Ectodermal cell (in vitro differentiated cells): ENCODE data around the gene ZNF654.
A peak's percentile ranks its signal among the peaks of the same experiment; 100 is the strongest.

ENCODE experiments used
- H3K27ac ChIP-seq: 2 replicates; pipeline ENCODE4 v1.7.0; 2013; ENCODE audit warnings: mild to moderate bottlenecking, low read depth, low read length; ENCODE audit not compliant: insufficient read depth, poor library complexity, severe bottlenecking
- H3K27me3 ChIP-seq: 2 replicates; pipeline ENCODE4 v1.7.0; 2013; ENCODE audit warnings: mild to moderate bottlenecking, low read length; ENCODE audit not compliant: insufficient read depth, control insufficient read depth, poor library complexity, severe bottlenecking
- H3K36me3 ChIP-seq: one replicate; pipeline ENCODE4 v1.7.0; 2013; ENCODE audit warnings: low read length; ENCODE audit not compliant: control insufficient read depth, insufficient read depth
- H3K4me1 ChIP-seq: one replicate; pipeline ENCODE4 v1.7.0; 2013; ENCODE audit warnings: low read length; ENCODE audit not compliant: control insufficient read depth, insufficient read depth
- H3K4me3 ChIP-seq: 2 replicates; pipeline ENCODE4 v1.7.0; 2013; ENCODE audit warnings: low read depth, low read length, control low read depth; ENCODE audit not compliant: insufficient read depth
- H3K9me3 ChIP-seq: 2 replicates; pipeline ENCODE4 v1.7.0; 2013; ENCODE audit warnings: mild to moderate bottlenecking, low read length, moderate library complexity; ENCODE audit not compliant: control insufficient read depth
- WGBS, 2 experiments: methylation state at CpG; one replicate each; pipeline ENCODE4 v1.1.7; 2013; ENCODE audit warnings: missing lambda C conversion rate in 2 of 2; 5-methylcytosine and 5-hydroxymethylcytosine counted together

The ZNF654 gene

DNA sequence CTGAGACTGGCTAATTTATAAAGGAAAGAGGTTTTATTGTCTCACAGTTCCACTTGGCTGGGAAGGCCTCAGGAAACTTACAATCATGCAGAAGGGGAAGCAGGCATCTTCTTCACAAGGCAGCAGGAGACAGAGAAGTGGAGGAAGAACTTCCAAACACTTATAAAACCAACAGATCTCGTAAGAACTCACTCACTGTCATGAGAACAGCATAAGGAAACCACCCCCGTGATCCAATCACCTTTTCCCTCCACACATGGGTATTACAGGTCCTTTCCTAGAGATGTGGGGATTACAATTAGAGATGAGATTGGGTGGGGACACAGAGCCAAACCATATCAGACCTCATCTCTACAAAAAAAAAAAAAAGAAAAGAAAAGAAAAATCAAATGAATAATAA, 26.0 kb upstream of the ZNF654 start:
- Histone ChIP-seq H3K27me3 (no peaks in the 10 kb centered on the region), H3K4me3 (no peak overlapping the region), H3K9me3 (no peaks in the 10 kb centered on the region), H3K4me1 (no peaks in the 10 kb centered on the region), H3K36me3 (no peaks in the 10 kb centered on the region), H3K27ac (no peak overlapping the region)
- WGBS, 2 experiments = 86 to 100% methylated on average over 1 of the region's 2 CpGs

- H3K27me3 ChIP-seq = no peaks in the 10 kb centered on the region
- no peaks in the 10 kb centered on the region for H3K4me1 ChIP-seq
- H3K27ac ChIP-seq = no peak overlapping the region
- WGBS, 2 experiments = 84 to 91% methylated on average over 2 of the region's 2 CpGs
- H3K4me3 ChIP-seq = no peak overlapping the region
- H3K9me3 ChIP-seq = no peaks in the 10 kb centered on the region
- no peaks in the 10 kb centered on the region for H3K36me3 ChIP-seq
Measured at GRCh38 chr3:88033808-88034207, 25.2 kb upstream of the ZNF654 start.

DNA sequence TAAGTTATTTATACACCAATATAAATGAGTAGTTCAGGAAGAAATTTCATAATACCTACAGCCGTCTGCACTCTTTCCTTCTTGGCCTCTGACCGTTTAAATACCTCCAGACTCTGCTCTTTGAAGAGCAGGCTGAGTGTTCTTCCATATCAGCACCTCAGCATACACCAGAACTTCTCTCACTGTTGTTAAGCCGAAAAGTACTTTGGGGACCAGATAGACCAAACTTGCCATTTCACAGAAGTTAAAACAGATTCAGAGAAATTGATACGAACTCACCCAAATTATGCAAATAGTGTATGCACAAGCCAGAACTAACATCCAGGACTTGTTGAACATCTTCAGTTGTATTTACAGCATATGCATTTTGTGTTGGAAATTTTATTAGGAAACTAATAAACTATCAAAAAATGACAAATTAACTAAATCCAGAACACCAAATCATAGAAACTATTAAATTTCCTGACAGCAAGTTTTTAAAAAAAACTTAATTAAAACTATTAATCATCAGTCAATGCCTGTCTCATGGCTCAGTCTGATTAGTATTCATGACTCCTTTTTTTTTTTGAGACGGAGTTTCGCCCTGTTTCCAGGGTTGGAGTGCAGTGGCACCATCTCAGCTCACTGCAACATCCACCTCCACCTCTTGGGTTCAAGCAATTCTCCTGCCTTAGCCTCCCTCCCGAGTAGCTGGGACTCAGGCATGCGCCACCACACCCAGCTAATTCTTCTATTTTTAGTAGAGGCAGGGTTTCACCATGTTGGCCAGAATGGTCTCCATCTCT, 24.4 kb upstream of the ZNF654 start:
- no peak overlapping the region for H3K4me3 ChIP-seq
- H3K27ac ChIP-seq = no peak overlapping the region
- no peaks in the 10 kb centered on the region for H3K36me3 ChIP-seq
- H3K4me1 ChIP-seq = no peaks in the 10 kb centered on the region
- no peaks in the 10 kb centered on the region for H3K9me3 ChIP-seq
- 91 to 92% methylated on average over 8 of the region's 8 CpGs for WGBS, 2 experiments
- H3K27me3 ChIP-seq = no peaks in the 10 kb centered on the region

- no peak overlapping the region for H3K4me3 ChIP-seq
- H3K27me3 ChIP-seq = no peaks in the 10 kb centered on the region
- H3K27ac ChIP-seq = no peak overlapping the region
- H3K4me1 ChIP-seq = no peaks in the 10 kb centered on the region
- no peaks in the 10 kb centered on the region for H3K36me3 ChIP-seq
- H3K9me3 ChIP-seq = no peaks in the 10 kb centered on the region
- WGBS, 2 experiments = 81 to 82% methylated on average over 4 of the region's 5 CpGs
Measured at GRCh38 chr3:88036221-88036620, 22.8 kb upstream of the ZNF654 start.

GRCh38 chr3:88038566-88038965, 20.5 kb upstream of the ZNF654 start:
- Histone ChIP-seq H3K4me3 (no peak overlapping the region), H3K4me1 (no peaks in the 10 kb centered on the region), H3K9me3 (no peaks in the 10 kb centered on the region), H3K27ac (no peak overlapping the region), H3K36me3 (no peaks in the 10 kb centered on the region), H3K27me3 (no peaks in the 10 kb centered on the region)
- WGBS, 2 experiments = 47 to 49% methylated on average over 2 of the region's 2 CpGs

- Histone ChIP-seq H3K36me3 (no peaks in the 10 kb centered on the region), H3K9me3 (no peaks in the 10 kb centered on the region), H3K27me3 (no peaks in the 10 kb centered on the region), H3K27ac (no peak overlapping the region), H3K4me3 (no peak overlapping the region), H3K4me1 (no peaks in the 10 kb centered on the region)
- WGBS, 2 experiments = 95% methylated on average over 3 to 4 of the region's 4 CpGs
Measured at GRCh38 chr3:88040529-88040928, 18.5 kb upstream of the ZNF654 start.

GRCh38 chr3:88041005-88041404, 18.1 kb upstream of the ZNF654 start:
- no peaks in the 10 kb centered on the region for H3K36me3 ChIP-seq
- no peaks in the 10 kb centered on the region for H3K9me3 ChIP-seq
- H3K4me3 ChIP-seq = no peak overlapping the region
- no peaks in the 10 kb centered on the region for H3K27me3 ChIP-seq
- no peak overlapping the region for H3K27ac ChIP-seq
- no peaks in the 10 kb centered on the region for H3K4me1 ChIP-seq
- 94 to 97% methylated on average over 3 of the region's 3 CpGs for WGBS, 2 experiments

DNA sequence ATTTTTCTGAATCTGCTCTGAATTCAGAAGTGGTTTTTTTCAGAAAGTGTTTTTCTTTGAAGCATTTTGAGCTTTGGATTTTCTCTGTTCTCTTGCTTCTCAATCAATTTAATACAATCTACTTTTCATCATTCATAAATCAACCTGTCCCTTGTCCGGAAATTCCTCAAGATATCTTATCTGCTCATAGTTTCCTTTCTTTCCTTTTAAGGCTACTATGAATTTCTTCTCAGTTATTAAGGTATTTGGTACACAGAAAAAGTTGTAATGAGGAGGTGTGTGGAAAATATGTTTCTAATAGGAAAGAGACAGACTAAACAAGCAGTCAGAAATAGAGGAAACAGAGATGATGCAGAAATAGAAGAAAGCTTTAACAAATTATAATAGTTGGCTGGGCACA, 14.6 kb upstream of the ZNF654 start:
- 86 to 92% methylated on average over 1 of the region's 1 CpG for WGBS, 2 experiments
- Histone ChIP-seq H3K4me3 (no peak overlapping the region), H3K4me1 (no peaks in the 10 kb centered on the region), H3K9me3 (no peaks in the 10 kb centered on the region), H3K27me3 (no peaks in the 10 kb centered on the region), H3K36me3 (no peaks in the 10 kb centered on the region), H3K27ac (no peak overlapping the region)

DNA sequence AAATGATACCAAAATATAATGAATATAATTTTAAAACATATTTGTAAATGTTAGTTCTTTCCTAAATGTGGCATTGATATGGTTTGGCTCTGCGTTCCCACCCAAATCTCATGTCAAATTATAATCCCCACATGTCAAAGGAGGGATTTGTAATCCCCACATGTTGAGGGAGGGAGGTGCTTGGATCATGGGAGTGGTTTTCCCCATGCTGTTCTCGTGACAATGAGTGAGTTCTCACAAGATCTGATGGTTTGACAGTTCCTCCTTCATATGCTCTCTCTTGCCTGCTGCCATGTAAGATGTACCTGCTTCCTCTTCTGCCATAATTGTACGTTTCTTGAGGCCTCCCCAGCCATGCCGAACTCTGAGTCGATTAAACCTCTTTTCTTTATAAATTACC, 12.3 kb upstream of the ZNF654 start:
- Histone ChIP-seq H3K4me3 (no peak overlapping the region), H3K36me3 (no peaks in the 10 kb centered on the region), H3K4me1 (no peaks in the 10 kb centered on the region), H3K27me3 (no peaks in the 10 kb centered on the region), H3K27ac (no peak overlapping the region), H3K9me3 (no peaks in the 10 kb centered on the region)
- WGBS, 2 experiments = 80 to 88% methylated on average over 4 to 5 of the region's 5 CpGs

DNA sequence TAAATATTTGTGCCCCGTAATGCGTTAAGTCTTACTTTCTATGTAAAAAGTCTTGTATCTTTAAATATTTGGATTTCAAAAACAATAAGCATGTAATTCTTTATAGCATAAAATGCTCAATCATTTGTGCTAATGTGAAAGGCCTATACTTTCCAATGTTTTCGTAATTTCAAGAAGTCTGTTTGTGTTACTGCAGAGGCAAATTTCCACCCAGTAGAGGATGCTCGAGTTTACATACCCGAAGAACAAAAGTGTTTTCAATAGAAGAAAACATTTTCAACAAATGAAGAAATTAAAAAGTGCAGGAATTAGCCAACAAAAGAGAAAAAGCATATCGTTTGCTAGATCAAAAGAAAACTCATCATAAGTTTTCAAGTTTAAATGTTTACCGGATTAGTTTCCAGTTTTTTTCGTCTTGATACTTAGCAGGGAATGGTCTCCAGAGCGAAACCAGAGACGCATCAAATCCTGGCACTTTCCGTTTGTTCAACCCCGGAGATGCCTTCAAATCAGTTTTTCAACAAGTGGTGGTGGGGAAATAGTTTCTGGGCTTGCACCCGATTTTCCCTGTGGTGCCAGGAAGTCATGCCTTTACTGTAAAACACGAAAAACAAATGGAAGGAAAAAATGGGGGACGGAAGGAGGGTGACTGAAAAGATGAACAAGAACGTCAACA, 1.3 kb upstream of the ZNF654 start:
- H3K27ac ChIP-seq = peak overlapping the region; percentile 89
- 7 to 8% methylated on average over 12 to 14 of the region's 16 CpGs for WGBS, 2 experiments

More for the DNA sequence above, 1.3 kb upstream of the ZNF654 start:
- Histone ChIP-seq H3K27me3 (no peaks in the 10 kb centered on the region), H3K36me3 (peaks cover 7% of the 10 kb centered on the region), H3K4me3 (peak overlapping the region; percentile 84), H3K4me1 (peaks cover 5% of the 10 kb centered on the region), H3K9me3 (no peaks in the 10 kb centered on the region)
